OCI-LY1 (cell line): Measurements from ENCODE around the gene CHN1.

ENCODE experiments used
- CTCF ChIP-seq: fragments of 200-600 bp; sonication (generic), shearing (Covaris generic); IDR thresholded peaks from 2 replicates; pipeline ENCODE4 v1.5.1; 2017; ENCODE audit warnings: mild to moderate bottlenecking, antibody characterized with exemption, low read length, moderate library complexity, mixed read lengths
- EZH2 ChIP-seq: fragments of 200-600 bp; sonication (generic), shearing (Covaris generic); IDR thresholded peaks from 2 replicates; pipeline ENCODE4 v1.8.0; 2017; ENCODE audit warnings: borderline replicate concordance, mixed run types, mild to moderate bottlenecking, antibody characterized with exemption, low read length, moderate library complexity, mixed read lengths

GRCh38 chr2:174836377-174836994 lies 168.7 kb downstream of the CHN1 start:
- TF ChIP-seq CTCF (no peak), EZH2 (no peak)
